ENCODE results near the gene SLC30A1. TPM values are rescaled to one million over a fixed set of nuclear protein-coding genes. Genes with fewer than 3 reads are reported as not detected.

The SLC30A1 gene
- total and polyA plus RNA-seq, 2 experiments from 2014 or later, result 23.0 to 46.9 TPM

GRCh38 chr1:211619033-211619996, 40.4 kb upstream of the SLC30A1 start:
- H4K20me1 ChIP-seq (ENCODE audit: insufficient read depth), result no peaks in the 10 kb centered on the region
- H3K9ac ChIP-seq, result no peak overlapping the region
- no peak for DNase-seq
- no peak overlapping the region for H3K4me3 ChIP-seq
- no peak for TF ChIP-seq EZH2 (IDR thresholded peaks at IDR 0.05; ENCODE audit: insufficient read depth, poor library complexity, severe bottlenecking)
- TF ChIP-seq EZH2phosphoT487 (IDR thresholded peaks at IDR 0.05; ENCODE audit: insufficient read depth, low read depth), result no peak
- H3K9me2 ChIP-seq (ENCODE audit: insufficient read depth), result no peaks in the 10 kb centered on the region
- no peak overlapping the region for H3K4me2 ChIP-seq (ENCODE audit: unreplicated experiment)
- no peaks in the 10 kb centered on the region for H3K79me2 ChIP-seq (ENCODE audit: insufficient read depth)
- no peak overlapping the region for H2AFZ ChIP-seq
- no peaks in the 10 kb centered on the region for H3K27me3 ChIP-seq (replicated peaks; ENCODE audit: insufficient read depth)
- H3K9me3 ChIP-seq (ENCODE audit: low read depth), result no peaks in the 10 kb centered on the region
- H3K36me3 ChIP-seq (ENCODE audit: low read depth), result no peaks in the 10 kb centered on the region
- no peaks in the 10 kb centered on the region for H3F3A ChIP-seq (ENCODE audit: insufficient read depth)
- H3K27ac ChIP-seq, result no peak overlapping the region
- in situ Hi-C loops (cut with MboI), result no loop called here
- WGBS, 2 experiments (ENCODE audit: low coverage in 1 of 2, low lambda C conversion rate in 2 of 2, missing lambda C conversion rate in 2 of 2), result 84 to 92% methylated on average over 7 to 8 of the region's 8 CpGs
- no peaks in the 10 kb centered on the region for H3K4me1 ChIP-seq (ENCODE audit: insufficient read depth)

- no peak for TF ChIP-seq EZH2phosphoT487 (IDR thresholded peaks at IDR 0.05; ENCODE audit: insufficient read depth, low read depth)
- no peak for TF ChIP-seq EZH2 (IDR thresholded peaks at IDR 0.05; ENCODE audit: insufficient read depth, poor library complexity, severe bottlenecking)
- Histone ChIP-seq H3K9me2 (ENCODE audit: insufficient read depth) (no peaks in the 10 kb centered on the region), H3K9me3 (ENCODE audit: low read depth) (no peaks in the 10 kb centered on the region), H3K79me2 (ENCODE audit: insufficient read depth) (no peaks in the 10 kb centered on the region), H3K4me3 (no peak overlapping the region), H4K20me1 (ENCODE audit: insufficient read depth) (no peaks in the 10 kb centered on the region), H3F3A (ENCODE audit: insufficient read depth) (peaks cover 6% of the 10 kb centered on the region), H3K9ac (no peak overlapping the region), H3K36me3 (ENCODE audit: low read depth) (no peaks in the 10 kb centered on the region), H3K27me3 (replicated peaks; ENCODE audit: insufficient read depth) (no peaks in the 10 kb centered on the region), H3K4me2 (ENCODE audit: unreplicated experiment) (no peak overlapping the region), H2AFZ (no peak overlapping the region), H3K27ac (no peak overlapping the region), H3K4me1 (ENCODE audit: insufficient read depth) (peaks cover 10% of the 10 kb centered on the region)
- WGBS, 2 experiments (ENCODE audit: low coverage in 1 of 2, low lambda C conversion rate in 2 of 2, missing lambda C conversion rate in 2 of 2), result 94 to 98% methylated on average over 5 of the region's 5 CpGs
- no peak for DNase-seq
- in situ Hi-C loops (cut with MboI), result no loop called here
These were observed 38.0 kb upstream of the SLC30A1 start for GRCh38 chr1:211616965-211617297.

DNA sequence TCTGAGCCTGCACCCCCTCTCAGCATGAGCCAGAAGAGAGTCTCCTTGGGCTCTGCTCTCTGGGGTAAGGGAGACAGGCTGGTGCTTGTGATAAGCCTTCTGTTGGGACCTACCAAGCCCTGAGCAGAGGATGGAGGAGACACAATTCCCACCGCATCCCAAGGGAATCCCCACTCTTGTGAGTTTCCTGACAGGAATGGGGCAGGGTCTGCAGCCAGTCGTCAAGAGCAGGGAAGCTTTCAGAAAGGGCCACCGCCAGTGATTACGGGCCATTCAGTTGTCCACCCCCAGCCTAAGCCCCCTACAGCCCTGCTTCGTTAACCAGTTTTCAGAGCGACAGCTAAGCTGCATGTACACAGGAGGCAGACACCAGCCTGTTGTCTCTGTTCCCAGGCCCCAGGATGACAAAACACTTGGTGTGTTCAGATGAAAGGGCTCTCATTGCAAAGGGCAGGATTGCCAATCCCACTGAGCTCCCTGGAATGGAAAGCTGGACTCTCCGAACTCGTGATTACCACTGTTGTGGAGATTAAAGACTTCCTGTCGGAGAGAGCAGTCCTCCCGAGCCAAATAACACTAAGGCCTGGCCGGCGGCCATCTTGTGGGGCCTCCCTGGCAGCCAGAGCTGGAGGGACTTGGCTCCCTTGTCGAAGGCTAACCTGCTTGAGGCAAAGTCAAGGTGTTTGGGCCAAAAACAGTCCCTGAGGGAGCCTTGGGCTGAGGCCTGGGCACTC, 37.4 kb upstream of the SLC30A1 start:
- WGBS, 2 experiments (ENCODE audit: low coverage in 1 of 2, low lambda C conversion rate in 2 of 2, missing lambda C conversion rate in 2 of 2), result 84 to 86% methylated on average over 13 of the region's 13 CpGs
- H3K27ac ChIP-seq, result no peak overlapping the region
- TF ChIP-seq EZH2phosphoT487 (IDR thresholded peaks at IDR 0.05; ENCODE audit: insufficient read depth, low read depth) (no peak), EZH2 (IDR thresholded peaks at IDR 0.05; ENCODE audit: insufficient read depth, poor library complexity, severe bottlenecking) (no peak)
- no peaks in the 10 kb centered on the region for H3K9me2 ChIP-seq (ENCODE audit: insufficient read depth)
- no peak overlapping the region for H3K4me3 ChIP-seq
- peaks cover 6% of the 10 kb centered on the region for H3F3A ChIP-seq (ENCODE audit: insufficient read depth)
- no peaks in the 10 kb centered on the region for H3K9me3 ChIP-seq (ENCODE audit: low read depth)
- H3K4me1 ChIP-seq (ENCODE audit: insufficient read depth), result peaks cover 10% of the 10 kb centered on the region
- H3K36me3 ChIP-seq (ENCODE audit: low read depth), result no peaks in the 10 kb centered on the region
- no peaks in the 10 kb centered on the region for H4K20me1 ChIP-seq (ENCODE audit: insufficient read depth)
- no peaks in the 10 kb centered on the region for H3K79me2 ChIP-seq (ENCODE audit: insufficient read depth)
- H3K9ac ChIP-seq, result no peak overlapping the region
- no peak overlapping the region for H3K4me2 ChIP-seq (ENCODE audit: unreplicated experiment)
- in situ Hi-C loops (cut with MboI), result no loop called here
- H3K27me3 ChIP-seq (replicated peaks; ENCODE audit: insufficient read depth), result no peaks in the 10 kb centered on the region
- no peak overlapping the region for H2AFZ ChIP-seq
- no peak for DNase-seq

- Histone ChIP-seq H3K27me3 (replicated peaks; ENCODE audit: insufficient read depth) (no peaks in the 10 kb centered on the region), H3K4me1 (ENCODE audit: insufficient read depth) (peaks cover 18% of the 10 kb centered on the region), H3K27ac (no peak overlapping the region), H4K20me1 (ENCODE audit: insufficient read depth) (no peaks in the 10 kb centered on the region), H3F3A (ENCODE audit: insufficient read depth) (peaks cover 6% of the 10 kb centered on the region), H3K79me2 (ENCODE audit: insufficient read depth) (no peaks in the 10 kb centered on the region), H3K9me3 (ENCODE audit: low read depth) (no peaks in the 10 kb centered on the region), H3K4me3 (no peak overlapping the region), H3K9me2 (ENCODE audit: insufficient read depth) (no peaks in the 10 kb centered on the region), H3K36me3 (ENCODE audit: low read depth) (no peaks in the 10 kb centered on the region), H3K4me2 (ENCODE audit: unreplicated experiment) (no peak overlapping the region), H3K9ac (no peak overlapping the region), H2AFZ (no peak overlapping the region)
- TF ChIP-seq EZH2phosphoT487 (IDR thresholded peaks at IDR 0.05; ENCODE audit: insufficient read depth, low read depth), result no peak
- TF ChIP-seq EZH2 (IDR thresholded peaks at IDR 0.05; ENCODE audit: insufficient read depth, poor library complexity, severe bottlenecking), result no peak
- DNase-seq, result no peak
- WGBS, 2 experiments (ENCODE audit: low coverage in 1 of 2, low lambda C conversion rate in 2 of 2, missing lambda C conversion rate in 2 of 2), result 84 to 89% methylated on average over 9 to 11 of the region's 11 CpGs
- in situ Hi-C loops (cut with MboI), result no loop called here
These were observed 35.7 kb upstream of the SLC30A1 start for GRCh38 chr1:211614615-211615014.
